CD4-positive, alpha-beta T cell treated with Interleukin-12 subunit alpha and Interleukin-12 subunit beta, for 1 hour (primary cell): ENCODE results near the gene RTN4R.
"Not testable (repeated sequence)": the region's sequence is repeated elsewhere in the genome, so short reads cannot be mapped to it uniquely, and the experiment has no call there.

ENCODE experiments used
- DNase-seq: peaks from one replicate; pipeline ENCODE4 v3.0.0-alpha.2; 2020

Gene RTN4R

GRCh38 chr22:20269673-20270072 lies 1.6 kb upstream of the RTN4R start:
- not testable (repeated sequence) for DNase-seq

GRCh38 chr22:20269201-20269600 lies 1.1 kb upstream of the RTN4R start:
- not testable (repeated sequence) for DNase-seq

- no peak for DNase-seq
Measured at GRCh38 chr22:20267441-20268278, 458 bp downstream of the RTN4R start.

GRCh38 chr22:20266667-20267440 lies 1.3 kb downstream of the RTN4R start:
- DNase-seq = not testable (repeated sequence)

- DNase-seq = not testable (repeated sequence)
Measured at GRCh38 chr22:20265772-20266666, 2.1 kb downstream of the RTN4R start.

GRCh38 chr22:20264614-20265452 lies 3.3 kb downstream of the RTN4R start:
- DNase-seq = no peak

- not testable (repeated sequence) for DNase-seq
Measured at GRCh38 chr22:20263404-20264281, 4.5 kb downstream of the RTN4R start.

GRCh38 chr22:20262582-20263147 lies 5.5 kb downstream of the RTN4R start:
- no peak for DNase-seq

- no peak for DNase-seq
Measured at GRCh38 chr22:20261848-20262581, 6.1 kb downstream of the RTN4R start.

GRCh38 chr22:20260071-20260765 lies 7.9 kb downstream of the RTN4R start:
- DNase-seq = no peak

- DNase-seq = no peak
Measured at GRCh38 chr22:20259327-20259688, 8.8 kb downstream of the RTN4R start.

GRCh38 chr22:20258584-20259326 lies 9.4 kb downstream of the RTN4R start:
- DNase-seq = no peak

GRCh38 chr22:20258021-20258299 lies 10.2 kb downstream of the RTN4R start:
- no peak for DNase-seq

- no peak for DNase-seq
Measured at GRCh38 chr22:20257212-20258020, 10.7 kb downstream of the RTN4R start.

GRCh38 chr22:20256551-20257211 lies 11.4 kb downstream of the RTN4R start:
- DNase-seq = no peak

- DNase-seq = no peak
Measured at GRCh38 chr22:20256027-20256426, 12.1 kb downstream of the RTN4R start.
